T-helper 1 cell treated with Interleukin-12 subunit alpha and Interleukin-12 subunit beta and Interleukin-4 antibody, amounts not matched to agents 30 μg/mL and 1 μg/mL, for 36 hours (primary cell): ENCODE results near the gene SERTM1.

Experiments used
- H3K27ac Mint-ChIP-seq: one replicate; pipeline ENCODE4 v1.8.0; 2021; ENCODE audit warnings: mild to moderate bottlenecking, mixed read lengths
- H3K27me3 Mint-ChIP-seq: one replicate; pipeline ENCODE4 v1.8.0; 2021; ENCODE audit warnings: low read depth, mixed read lengths
- H3K36me3 Mint-ChIP-seq: one replicate; pipeline ENCODE4 v1.8.0; 2021; ENCODE audit warnings: low read depth, mixed read lengths
- H3K4me1 Mint-ChIP-seq: one replicate; pipeline ENCODE4 v1.8.0; 2021; ENCODE audit warnings: low read depth, mixed read lengths
- H3K4me3 Mint-ChIP-seq: one replicate; pipeline ENCODE4 v1.8.0; 2021; ENCODE audit warnings: mild to moderate bottlenecking, moderate library complexity, mixed read lengths
- H3K9me3 Mint-ChIP-seq: one replicate; pipeline ENCODE4 v1.8.0; 2021; ENCODE audit warnings: mixed read lengths

The SERTM1 gene

DNA sequence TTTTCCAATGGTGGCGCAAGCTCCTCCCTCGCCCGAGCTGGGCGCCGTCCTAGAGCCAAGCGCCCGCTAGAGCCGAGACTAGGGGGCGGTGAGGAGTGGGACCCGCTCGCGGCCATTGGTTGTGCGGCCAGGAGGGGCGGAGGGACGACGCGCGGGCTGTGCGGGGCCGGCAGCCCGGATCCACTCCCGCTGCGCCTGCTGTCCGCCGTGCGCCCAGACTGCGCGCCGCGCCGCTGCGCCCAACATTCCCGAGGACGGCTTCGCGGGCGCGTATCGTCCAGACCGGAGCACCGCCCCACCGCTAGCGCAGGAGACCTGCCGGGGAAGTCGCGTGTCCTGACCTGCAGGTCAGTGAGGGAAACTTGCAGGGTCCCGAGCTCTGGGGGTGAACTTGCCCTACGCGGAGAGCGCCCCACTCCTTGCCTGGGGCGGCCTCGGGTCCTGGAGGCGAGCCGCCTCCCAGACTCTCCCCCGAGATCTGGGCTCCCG, at the start of gene SERTM1:
SERTM1 (plus strand) TSS at position 183 of the 489 bp plus-strand sequence. CDS start 21,059 bp downstream, outside the sequence.
- Mint-ChIP-seq H3K27ac (no peak within 1 kb of the TSS), H3K9me3 (peaks cover 4% of the 10 kb centered on the region), H3K4me3 (no peak within 1 kb of the TSS), H3K36me3 (no peaks in the 10 kb centered on the region), H3K27me3 (peaks cover 43% of the 10 kb centered on the region), H3K4me1 (peaks cover 2% of the 10 kb centered on the region)

DNA sequence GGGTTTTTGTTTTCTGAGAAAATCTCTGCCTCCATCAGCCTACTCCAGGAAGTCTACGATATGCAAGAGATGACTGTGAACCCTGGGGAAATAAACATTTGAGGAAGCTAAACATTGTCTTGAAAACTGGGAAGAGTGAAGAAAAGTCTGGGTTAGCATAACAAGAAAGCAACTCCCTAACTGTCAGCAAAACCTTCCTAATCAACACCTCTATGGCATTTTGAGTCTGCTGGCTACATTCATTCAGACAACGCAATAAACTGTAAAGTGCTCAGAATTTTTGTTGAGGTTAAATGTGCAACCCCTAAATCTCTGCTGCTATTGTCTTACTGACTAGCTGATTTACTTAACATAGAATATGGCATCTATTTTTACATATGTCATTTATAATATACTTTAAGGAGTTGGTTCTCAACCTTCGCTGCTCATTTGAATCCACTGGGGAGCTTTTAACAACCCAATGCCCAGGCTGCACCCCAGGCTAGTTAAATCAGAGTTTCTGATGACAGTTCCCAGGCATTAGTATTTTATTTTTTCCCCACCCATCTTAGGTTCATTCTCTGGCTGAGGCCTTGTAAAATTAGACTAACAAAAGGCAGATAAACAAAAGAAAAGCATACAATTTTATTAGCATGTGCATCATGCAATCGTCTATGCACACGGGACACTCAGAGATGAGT, 45.3 kb upstream of the SERTM1 start:
- H3K36me3 Mint-ChIP-seq, result no peaks in the 10 kb centered on the region
- no peak overlapping the region for H3K4me3 Mint-ChIP-seq
- no peaks in the 10 kb centered on the region for H3K9me3 Mint-ChIP-seq
- no peaks in the 10 kb centered on the region for H3K27me3 Mint-ChIP-seq
- H3K27ac Mint-ChIP-seq, result no peak overlapping the region
- H3K4me1 Mint-ChIP-seq, result no peaks in the 10 kb centered on the region

DNA sequence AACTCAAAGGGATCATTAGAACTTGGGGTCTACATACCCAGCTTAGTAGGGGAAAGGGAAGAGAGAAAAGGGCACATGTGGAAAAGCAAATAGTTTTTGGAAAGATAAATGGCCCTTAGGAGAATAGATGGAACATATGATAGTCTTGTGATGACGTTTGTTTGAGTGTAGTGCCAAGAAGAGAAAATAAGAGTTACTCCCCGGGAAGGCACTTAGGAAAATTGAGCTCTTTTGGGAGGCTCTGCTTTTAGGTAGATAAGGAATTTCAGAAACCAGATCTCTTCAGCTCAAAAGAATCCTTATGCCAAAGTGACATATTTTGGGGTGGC, 44.8 kb upstream of the SERTM1 start:
- no peaks in the 10 kb centered on the region for H3K9me3 Mint-ChIP-seq

DNA sequence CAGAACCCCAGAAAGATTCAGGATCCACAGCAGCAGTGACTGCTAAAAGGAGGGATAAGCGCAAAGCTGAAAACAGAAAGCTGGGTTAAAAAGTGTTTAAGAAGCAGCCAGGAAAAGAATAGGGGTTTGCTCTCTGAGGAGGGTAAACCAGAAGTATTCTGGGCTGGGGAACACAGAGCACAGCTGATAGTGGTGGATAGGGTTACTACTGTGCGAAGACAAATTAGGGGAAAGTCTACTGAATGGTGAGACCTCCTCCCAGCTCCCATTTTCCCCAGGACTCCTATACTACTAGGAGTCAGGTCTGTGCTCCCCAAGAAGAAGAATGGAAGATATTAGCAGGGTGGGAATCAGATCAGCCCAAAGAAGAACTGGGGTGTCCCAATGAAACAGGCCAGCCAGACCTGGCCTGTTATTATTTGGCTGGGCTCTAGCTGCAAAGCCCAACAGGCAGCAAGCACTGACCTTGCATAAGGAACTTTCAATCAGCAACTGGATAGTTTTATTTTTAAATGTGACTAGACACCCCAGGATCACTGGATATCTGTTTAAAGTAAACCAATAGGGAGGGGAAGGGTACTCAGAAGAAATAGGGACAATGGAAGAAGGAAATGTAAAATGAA, 43.5 kb upstream of the SERTM1 start:
- H3K27me3 Mint-ChIP-seq, result no peaks in the 10 kb centered on the region
- no peaks in the 10 kb centered on the region for H3K36me3 Mint-ChIP-seq
- no peak overlapping the region for H3K4me3 Mint-ChIP-seq
- no peak overlapping the region for H3K27ac Mint-ChIP-seq
- no peaks in the 10 kb centered on the region for H3K9me3 Mint-ChIP-seq
- no peaks in the 10 kb centered on the region for H3K4me1 Mint-ChIP-seq

More for the DNA sequence above, 44.8 kb upstream of the SERTM1 start:
- H3K27me3 Mint-ChIP-seq, result no peaks in the 10 kb centered on the region
- H3K36me3 Mint-ChIP-seq, result no peaks in the 10 kb centered on the region
- no peaks in the 10 kb centered on the region for H3K4me1 Mint-ChIP-seq
- H3K27ac Mint-ChIP-seq, result no peak overlapping the region
- no peak overlapping the region for H3K4me3 Mint-ChIP-seq

DNA sequence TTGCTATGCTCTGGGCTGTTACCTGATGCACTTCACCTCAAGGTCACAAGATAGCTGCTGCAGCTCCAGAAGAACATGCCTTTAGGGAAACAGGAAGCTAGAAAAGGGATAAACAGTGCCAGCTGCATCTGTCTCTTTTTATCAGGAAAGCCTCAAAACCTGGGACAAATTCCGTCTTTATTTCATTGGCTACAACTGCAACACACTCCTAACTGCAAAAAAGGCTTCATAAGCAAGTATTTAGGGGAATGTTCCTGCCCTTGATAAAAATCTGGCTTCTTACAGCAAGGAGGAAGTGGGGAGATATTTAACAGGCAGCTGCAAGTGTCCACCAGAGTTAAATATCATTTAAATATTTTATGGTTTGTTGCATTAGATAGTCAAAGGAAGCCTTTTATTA, 34.2 kb upstream of the SERTM1 start:
- Mint-ChIP-seq H3K4me1 (no peaks in the 10 kb centered on the region), H3K27ac (no peak overlapping the region), H3K36me3 (no peaks in the 10 kb centered on the region), H3K9me3 (no peaks in the 10 kb centered on the region), H3K27me3 (no peaks in the 10 kb centered on the region), H3K4me3 (no peak overlapping the region)

DNA sequence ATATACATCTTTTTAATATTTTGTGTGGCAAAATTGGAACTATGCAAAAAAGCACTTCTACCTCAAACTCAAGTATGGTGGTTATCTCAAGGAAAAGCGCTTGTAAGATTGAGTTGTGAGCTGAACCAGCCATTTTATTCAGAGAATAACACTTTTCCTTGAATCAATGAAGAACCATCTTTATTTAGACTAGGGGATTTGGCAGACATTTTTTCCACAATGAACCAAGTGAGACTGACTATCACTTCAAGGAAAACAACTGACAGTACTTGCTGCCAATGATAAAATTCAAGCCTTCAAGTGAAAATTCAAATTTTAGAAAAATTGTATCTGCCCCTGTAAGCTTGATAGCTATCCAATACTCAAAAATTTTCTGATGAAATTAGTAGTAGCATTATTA, 23.2 kb upstream of the SERTM1 start:
- Mint-ChIP-seq H3K36me3 (no peaks in the 10 kb centered on the region), H3K27ac (no peak overlapping the region), H3K4me3 (no peak overlapping the region), H3K4me1 (no peaks in the 10 kb centered on the region), H3K27me3 (no peaks in the 10 kb centered on the region), H3K9me3 (no peaks in the 10 kb centered on the region)

DNA sequence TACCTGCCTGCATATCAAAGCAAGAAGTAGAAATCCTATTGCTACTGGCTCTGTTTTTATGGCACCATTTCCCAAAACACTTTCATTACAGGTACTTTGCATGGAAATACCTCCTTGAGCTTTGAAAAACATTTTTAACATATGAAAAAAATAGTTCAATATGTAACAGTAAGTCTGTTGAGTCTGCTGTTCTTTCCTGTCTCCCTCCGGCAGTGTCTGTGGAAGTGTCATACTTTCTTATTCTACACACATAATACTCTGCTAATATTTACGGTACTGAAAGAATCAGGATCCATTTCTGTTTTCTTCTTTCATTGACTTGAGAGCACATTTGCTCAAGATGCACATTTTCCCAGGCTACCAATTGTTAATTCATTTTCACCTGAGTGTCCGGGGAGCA, 8.2 kb upstream of the SERTM1 start:
- Mint-ChIP-seq H3K36me3 (no peaks in the 10 kb centered on the region), H3K27me3 (no peaks in the 10 kb centered on the region), H3K27ac (no peak overlapping the region), H3K4me1 (no peaks in the 10 kb centered on the region), H3K9me3 (no peaks in the 10 kb centered on the region), H3K4me3 (no peak overlapping the region)

DNA sequence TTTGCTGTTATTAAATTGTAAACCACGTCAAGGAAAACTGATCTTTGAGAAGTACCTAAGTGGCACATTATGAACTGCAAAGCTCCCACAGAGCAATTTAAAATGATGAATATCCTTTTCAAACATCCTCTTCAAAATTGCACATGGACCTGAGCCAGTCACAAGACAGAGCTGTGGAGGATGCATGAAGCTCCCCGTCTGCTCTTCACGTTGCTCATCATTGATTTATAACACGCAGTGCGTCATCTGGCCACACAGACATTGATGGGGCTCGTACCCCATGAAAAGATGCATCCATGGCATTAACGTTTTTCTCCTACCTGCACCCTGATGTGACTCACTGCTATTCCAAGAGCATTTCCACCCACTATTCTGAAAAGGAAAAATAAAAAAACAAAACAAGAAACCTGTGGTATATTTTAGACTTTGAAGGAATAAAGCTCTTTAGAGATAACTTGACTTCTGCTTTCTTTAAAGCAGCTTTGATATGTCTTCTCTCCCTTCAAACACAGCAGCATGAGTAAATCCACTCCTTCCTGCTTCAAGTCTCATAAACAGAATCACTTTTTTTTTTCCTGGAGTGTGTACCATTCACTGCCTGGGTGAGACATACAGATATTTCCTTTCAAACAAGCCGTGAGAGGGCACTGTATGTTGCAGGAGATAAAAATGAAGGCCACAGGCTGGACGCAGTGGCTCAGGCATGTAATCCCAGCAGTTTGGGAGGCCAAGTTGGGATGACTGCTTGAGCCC, 7.2 kb upstream of the SERTM1 start:
- H3K9me3 Mint-ChIP-seq, result peaks cover 4% of the 10 kb centered on the region
- H3K27me3 Mint-ChIP-seq, result peaks cover 5% of the 10 kb centered on the region
- no peak overlapping the region for H3K4me3 Mint-ChIP-seq
- H3K36me3 Mint-ChIP-seq, result no peaks in the 10 kb centered on the region
- no peak overlapping the region for H3K27ac Mint-ChIP-seq
- H3K4me1 Mint-ChIP-seq, result no peaks in the 10 kb centered on the region

DNA sequence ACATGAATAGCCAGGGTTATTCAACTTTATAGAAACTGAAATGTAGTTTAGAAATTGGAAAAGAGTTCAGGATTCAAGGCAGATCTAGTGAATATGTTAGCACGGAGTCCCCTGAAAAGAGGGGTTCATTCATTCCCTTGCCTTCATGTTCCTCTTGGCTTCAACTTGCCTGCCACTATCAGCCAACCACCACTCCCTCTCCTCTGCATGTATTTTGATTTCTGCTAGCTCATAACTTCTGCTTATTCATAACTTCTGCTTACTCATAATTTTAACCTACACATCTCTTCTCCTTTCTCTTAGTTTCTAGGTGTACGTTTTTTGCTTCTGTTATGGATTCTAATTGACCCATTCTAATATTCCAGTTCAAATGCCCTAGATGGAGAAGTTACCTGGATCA, 5.5 kb upstream of the SERTM1 start:
- Mint-ChIP-seq H3K36me3 (no peaks in the 10 kb centered on the region), H3K27me3 (peaks cover 21% of the 10 kb centered on the region), H3K27ac (no peak overlapping the region)

DNA sequence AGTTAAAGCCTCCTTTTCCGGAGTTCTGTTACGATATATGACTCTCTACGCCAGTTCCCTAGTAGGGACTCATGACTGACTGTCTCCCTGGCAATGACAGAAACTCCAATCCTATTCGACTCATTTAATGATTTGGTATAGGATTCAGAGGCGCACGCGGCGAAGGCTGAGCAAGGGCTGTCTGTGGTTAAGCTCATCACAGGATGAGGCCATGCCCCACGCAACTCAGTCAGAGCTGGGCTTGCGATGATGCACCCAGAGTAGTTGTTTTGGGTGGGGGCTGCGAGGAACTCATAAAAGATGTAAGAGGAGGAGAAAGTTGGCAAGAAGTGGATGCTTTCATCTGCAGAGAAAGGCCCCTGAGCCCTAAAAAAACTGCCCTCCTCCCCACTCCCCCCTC, 468 bp upstream of the SERTM1 start:
- Mint-ChIP-seq H3K27ac (no peak overlapping the region), H3K4me1 (peaks cover 2% of the 10 kb centered on the region), H3K27me3 (peaks cover 43% of the 10 kb centered on the region), H3K4me3 (no peak overlapping the region), H3K9me3 (peaks cover 4% of the 10 kb centered on the region), H3K36me3 (no peaks in the 10 kb centered on the region)

More for the DNA sequence above, 5.5 kb upstream of the SERTM1 start:
- peaks cover under 1% of the 10 kb centered on the region for H3K4me1 Mint-ChIP-seq
- peaks cover 4% of the 10 kb centered on the region for H3K9me3 Mint-ChIP-seq
- H3K4me3 Mint-ChIP-seq, result no peak overlapping the region

DNA sequence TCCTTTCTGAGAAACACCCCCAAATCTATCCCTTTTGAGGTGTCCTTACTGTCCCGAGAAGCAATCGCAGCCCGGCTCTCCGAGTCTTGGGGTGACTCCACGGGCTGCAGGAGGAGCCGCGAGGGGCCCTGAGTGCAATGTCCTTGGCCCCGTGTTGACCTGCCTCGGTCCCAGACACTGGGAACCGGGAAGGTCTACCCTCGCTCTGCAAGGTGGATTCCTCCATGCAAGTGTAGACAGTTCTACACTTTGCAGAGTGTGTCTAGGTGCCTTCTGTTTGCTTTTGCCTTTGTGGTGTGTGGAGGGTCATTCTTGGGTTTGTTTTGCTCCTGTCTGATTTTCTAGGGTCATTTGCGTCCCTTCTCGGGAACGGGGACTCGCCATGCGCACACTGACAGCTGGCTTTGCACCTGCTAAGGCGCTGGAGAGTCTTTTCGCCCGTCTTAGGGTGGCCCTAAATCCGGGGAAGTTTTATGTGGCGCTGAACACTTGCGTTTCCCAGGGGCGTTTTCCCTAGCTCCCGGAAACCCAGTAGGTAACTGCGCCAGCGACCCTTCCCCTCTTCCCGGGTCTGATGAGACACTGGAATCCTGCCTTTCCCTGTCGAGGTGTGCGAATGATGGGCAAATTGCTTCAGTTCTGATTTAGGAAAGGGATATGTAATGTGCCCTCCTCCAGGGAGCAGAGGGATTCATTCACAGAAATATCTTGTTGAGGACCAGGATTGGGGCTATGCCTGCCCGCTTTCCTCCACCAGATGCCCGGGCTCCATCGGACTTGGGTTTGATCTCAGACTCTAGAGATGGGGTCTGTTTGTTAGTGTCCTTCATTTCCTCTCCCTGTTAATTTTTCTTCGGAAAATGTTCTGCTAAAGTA, 755 bp downstream of the SERTM1 start:
- peaks cover 2% of the 10 kb centered on the region for H3K4me1 Mint-ChIP-seq
- H3K36me3 Mint-ChIP-seq, result no peaks in the 10 kb centered on the region
- H3K4me3 Mint-ChIP-seq, result no peak overlapping the region
- no peak overlapping the region for H3K27ac Mint-ChIP-seq
- H3K27me3 Mint-ChIP-seq, result peaks cover 43% of the 10 kb centered on the region
- H3K9me3 Mint-ChIP-seq, result peaks cover 4% of the 10 kb centered on the region

DNA sequence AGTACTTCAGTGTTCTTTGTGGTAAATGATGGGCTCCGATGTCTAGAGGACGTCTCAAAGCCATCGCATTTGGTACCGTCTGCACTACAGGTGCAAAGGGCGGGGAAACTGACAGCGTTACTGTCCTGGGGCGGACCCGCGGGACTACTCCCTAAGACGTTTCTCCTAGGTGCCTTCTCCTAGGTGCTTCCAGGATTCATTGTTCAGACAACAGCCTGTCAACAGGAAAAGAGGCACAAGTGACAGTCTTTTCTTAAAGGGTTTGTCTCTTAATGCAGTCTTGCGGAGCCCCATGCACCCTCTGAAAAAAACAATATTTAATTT, 1.4 kb downstream of the SERTM1 start:
- peaks cover 43% of the 10 kb centered on the region for H3K27me3 Mint-ChIP-seq
- no peak overlapping the region for H3K4me3 Mint-ChIP-seq
- H3K9me3 Mint-ChIP-seq, result peaks cover 4% of the 10 kb centered on the region
- H3K4me1 Mint-ChIP-seq, result peaks cover 2% of the 10 kb centered on the region
- no peak overlapping the region for H3K27ac Mint-ChIP-seq
- H3K36me3 Mint-ChIP-seq, result no peaks in the 10 kb centered on the region

DNA sequence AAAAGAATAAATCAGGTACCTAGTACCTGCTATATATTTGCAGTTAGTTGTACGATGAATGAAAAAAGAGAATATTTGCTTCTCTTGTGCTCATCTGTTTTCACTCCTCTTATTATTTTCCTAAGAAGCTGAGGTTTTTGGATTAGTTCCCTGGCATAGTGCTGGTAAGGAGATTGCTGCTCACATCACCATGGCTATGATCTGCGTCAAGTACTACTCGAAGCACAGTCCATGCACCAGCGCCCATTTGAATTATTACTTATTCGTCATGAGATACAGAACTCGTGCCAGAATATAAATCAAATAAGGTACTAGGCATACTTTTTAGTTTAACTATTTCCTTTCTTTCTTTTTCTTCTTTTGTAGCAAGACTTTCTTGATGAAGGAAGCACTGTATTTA, 7.1 kb downstream of the SERTM1 start:
- H3K27me3 Mint-ChIP-seq, result peaks cover 2% of the 10 kb centered on the region
- no peaks in the 10 kb centered on the region for H3K4me1 Mint-ChIP-seq
- H3K9me3 Mint-ChIP-seq, result no peaks in the 10 kb centered on the region
- H3K4me3 Mint-ChIP-seq, result no peak overlapping the region
- no peak overlapping the region for H3K27ac Mint-ChIP-seq
- H3K36me3 Mint-ChIP-seq, result no peaks in the 10 kb centered on the region

DNA sequence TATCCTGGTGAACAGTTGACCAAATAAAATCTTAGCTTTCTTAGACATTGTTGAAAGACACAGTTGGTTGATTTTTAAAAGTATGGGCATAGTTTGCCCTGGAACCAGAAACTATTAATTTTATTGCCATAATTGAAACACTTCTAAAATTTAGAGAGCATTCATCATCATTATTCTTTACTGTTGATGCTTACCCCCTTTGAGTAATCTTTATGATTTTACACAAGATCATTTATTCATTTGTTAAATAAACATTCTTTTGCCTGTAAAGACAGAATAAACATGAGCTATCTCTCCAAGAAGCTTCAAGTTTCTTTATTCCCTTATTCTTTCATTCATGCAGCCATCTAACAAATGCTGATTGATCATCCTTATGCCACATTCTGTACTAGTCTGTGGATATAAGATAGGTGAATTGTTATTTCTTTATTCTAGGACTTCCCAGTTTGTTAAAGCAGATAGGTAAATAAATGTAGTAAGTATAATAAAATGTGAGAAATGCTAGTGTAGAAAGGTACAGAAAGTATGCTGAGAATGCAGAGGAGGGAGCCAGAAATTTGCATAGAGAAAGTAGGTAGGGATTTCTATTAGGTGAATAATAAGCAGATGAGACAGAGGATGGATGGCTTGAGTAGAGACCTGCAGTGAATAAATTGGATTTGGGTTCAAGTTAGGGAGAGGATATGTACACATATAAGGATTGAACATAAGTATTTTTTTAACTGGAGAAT, 8.2 kb downstream of the SERTM1 start:
- Mint-ChIP-seq H3K36me3 (no peaks in the 10 kb centered on the region), H3K27me3 (no peaks in the 10 kb centered on the region), H3K4me1 (no peaks in the 10 kb centered on the region), H3K9me3 (no peaks in the 10 kb centered on the region), H3K4me3 (no peak overlapping the region), H3K27ac (no peak overlapping the region)
